ENCODE data around the gene TSPEAR.

The TSPEAR gene

DNA sequence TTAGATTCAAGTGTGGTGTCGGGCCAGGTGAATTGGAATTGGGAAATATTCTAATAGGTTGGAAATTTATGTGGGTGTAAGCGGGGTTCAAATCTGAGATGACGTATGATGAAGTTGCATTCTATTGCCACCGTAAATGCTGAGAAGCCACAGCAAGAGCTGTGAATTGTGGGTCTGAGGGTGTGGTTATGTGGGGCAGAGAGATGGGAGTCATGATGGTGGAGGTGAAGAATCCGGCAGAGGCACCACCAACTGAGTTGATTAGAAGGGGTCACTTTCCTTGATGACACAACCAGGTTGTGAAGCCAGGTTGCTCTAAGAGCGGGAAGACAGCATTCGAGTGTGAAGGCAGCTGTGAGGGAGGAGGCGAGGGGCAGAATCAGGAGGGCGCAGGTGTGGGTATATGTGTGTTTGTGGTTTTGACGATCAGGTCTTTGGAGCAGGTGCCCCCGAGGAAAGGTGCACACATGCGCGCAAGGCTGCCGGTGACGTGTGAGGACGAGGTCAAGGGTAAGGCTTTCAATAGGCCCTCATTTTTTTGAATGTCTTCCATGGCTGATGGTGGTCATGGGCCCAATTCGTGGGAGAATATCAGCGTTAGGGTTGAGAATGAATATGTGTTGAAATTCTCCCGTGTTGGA is 237.3 kb downstream of the TSPEAR start:
- TF ChIP-seq, protein P1, sequence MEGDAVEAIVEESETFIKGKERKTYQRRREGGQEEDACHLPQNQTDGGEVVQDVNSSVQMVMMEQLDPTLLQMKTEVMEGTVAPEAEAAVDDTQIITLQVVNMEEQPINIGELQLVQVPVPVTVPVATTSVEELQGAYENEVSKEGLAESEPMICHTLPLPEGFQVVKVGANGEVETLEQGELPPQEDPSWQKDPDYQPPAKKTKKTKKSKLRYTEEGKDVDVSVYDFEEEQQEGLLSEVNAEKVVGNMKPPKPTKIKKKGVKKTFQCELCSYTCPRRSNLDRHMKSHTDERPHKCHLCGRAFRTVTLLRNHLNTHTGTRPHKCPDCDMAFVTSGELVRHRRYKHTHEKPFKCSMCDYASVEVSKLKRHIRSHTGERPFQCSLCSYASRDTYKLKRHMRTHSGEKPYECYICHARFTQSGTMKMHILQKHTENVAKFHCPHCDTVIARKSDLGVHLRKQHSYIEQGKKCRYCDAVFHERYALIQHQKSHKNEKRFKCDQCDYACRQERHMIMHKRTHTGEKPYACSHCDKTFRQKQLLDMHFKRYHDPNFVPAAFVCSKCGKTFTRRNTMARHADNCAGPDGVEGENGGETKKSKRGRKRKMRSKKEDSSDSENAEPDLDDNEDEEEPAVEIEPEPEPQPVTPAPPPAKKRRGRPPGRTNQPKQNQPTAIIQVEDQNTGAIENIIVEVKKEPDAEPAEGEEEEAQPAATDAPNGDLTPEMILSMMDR (IDR thresholded peaks at IDR 0.05), result no peak

DNA sequence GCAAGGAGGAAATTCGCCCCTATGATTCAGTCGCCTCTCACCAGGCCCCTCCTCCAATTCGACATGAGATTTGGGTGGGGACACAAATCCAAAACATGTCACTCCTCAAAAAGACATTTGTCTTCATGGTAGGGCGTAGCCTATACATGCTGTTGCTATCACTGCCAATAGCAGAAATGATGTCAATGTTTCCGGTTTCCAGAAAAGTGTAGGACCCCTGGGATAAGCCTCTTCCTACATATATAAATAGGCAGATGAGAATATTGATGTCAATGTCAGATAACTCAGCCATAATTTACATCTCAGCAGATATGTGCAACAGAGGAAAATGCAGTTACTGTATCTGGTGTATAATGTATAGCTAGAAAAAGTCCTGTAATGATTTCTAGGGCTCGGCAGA is 239.4 kb downstream of the TSPEAR start:
- TF ChIP-seq, protein P1 (IDR thresholded peaks at IDR 0.05), result no peak

DNA sequence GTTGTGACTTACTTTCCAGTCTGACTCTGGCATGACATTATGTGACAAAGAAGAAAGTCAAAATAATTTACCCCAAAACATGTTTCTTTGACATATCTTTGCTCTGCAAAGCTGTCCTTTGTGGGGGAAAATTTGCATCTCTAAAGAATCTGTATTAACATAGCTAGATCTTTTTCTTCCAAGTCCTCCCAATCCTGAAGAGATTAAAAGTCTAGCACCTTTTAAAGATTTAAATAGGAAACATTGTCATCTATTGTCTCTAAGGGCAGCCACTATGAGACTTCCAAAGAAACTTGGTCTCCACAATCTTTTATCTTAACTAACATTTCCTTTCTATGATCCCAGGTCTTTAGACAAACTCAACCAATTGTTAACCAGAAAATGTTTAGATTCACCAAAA is 240.0 kb downstream of the TSPEAR start:
- TF ChIP-seq, protein P1 (IDR thresholded peaks at IDR 0.05), result no peak

DNA sequence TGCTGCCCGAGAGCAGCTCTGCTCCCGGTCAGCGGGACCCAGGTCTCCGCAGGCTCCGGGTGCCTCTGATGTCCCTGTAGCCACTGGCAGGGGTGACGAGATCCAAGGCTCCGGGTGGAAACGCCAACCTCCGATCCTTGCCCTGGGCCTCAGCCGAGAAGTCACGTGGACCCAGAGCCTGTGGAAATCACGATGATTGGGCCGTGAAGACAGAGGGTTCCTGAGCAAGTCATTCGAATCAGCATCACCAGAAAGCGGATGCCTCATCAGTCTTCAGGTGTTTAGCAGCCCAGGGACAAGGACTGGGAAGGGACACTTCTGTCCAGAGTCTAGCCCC is 243.5 kb downstream of the TSPEAR start:
- TF ChIP-seq, protein P1 (IDR thresholded peaks at IDR 0.05), result no peak

DNA sequence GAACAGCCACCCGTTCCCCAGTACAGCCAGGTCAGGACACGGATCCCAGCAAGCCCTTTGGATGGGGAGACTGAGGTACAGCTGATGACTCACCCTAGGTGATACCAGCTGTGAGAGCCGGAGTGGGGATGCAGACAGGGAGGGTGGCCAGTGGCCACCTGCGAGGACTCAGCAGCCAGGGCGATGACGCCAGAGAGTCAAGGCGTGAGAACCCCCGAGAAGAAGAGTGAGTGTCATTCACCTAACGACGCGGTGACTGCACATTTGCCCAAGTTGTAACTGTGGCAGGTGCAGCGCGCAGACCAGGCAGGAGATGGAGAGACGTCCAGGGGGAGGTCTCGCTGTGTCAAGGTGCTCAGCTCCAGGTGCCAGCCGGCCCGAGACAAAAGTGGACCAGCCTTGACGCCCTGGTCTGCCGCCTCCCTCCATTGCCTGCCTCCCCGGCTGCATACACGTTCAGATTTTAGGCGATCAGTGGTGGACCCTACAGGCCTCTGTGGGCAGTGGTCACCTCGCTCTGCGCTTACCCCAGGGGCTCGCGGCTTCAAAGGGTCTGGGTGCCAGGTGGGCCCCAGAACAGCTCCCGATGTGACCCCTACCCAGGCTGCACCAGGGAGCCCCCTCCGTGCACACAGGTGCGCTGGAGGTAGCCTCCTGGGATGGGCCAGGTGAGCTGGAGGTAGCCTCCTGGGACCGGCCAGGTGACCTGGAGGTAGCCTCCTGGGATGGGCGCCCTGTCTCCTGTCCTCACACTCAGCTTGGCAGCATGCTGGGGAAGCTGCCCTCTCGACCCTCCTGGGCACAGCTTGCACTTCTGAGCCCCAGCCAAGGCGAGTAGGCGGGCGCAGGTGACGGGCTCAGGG is 244.1 kb downstream of the TSPEAR start:
- TF ChIP-seq, protein P1 (IDR thresholded peaks at IDR 0.05), result no peak

DNA sequence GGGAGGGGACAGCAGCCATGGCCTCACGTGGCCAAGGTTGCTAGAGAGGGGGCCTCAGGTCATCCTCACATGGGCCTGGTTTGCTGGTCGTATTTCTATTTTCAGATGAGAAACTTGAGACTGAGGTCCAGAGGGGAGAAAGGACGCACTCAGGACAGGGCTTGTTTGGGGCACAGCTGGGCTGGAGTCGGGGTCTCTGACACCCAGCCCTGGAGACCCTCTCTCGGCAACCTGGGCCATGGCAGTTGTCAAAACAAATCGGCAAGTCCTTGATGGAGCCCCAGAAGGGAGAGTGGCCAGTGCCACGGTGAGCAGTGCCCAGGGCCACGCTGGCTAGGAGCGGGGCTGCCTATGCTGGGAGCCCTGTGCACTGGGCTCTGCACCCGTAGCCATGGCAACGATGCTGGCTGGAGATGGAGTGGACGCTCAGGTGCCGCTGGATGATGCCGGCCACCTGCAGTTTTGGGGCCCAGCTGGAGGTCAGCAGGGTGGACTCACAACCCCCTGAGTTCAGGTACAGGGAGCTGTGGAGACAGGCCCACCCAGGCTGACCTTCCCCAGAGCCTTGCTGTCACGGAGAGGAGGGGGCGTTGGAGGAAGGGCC is 244.9 kb downstream of the TSPEAR start:
- TF ChIP-seq, protein P1 (IDR thresholded peaks at IDR 0.05), result no peak

DNA sequence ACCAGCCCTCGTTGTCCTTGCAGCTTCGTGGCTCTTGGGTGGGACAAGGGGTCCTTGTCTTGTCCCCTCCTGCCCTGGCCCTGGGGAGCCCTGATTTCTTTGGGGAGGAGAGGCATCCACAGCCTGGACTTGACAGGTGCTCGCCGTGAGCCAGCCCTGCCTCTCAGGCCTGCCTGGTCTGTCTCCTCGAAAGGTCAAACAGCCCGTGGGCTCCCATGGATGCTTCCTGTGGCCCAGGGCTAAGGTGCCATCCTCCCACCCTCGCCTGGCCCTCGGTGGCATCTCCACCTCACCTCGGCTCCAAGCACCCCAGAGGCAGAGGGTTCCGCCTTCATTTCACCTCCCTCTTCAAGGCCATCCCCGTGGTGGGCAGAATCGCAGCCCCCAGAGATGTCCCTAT is 247.0 kb downstream of the TSPEAR start:
- TF ChIP-seq, protein P1 (IDR thresholded peaks at IDR 0.05), result no peak

Measured in LNCAP (cell line).